ENCODE measurements around the gene SLC35F3. TPM values are rescaled to one million over a fixed set of nuclear protein-coding genes. Genes with fewer than 3 reads are reported as not detected.

SLC35F3 gene
- total RNA-seq, 1 donor from 2014 or later, result 0.49 TPM

DNA sequence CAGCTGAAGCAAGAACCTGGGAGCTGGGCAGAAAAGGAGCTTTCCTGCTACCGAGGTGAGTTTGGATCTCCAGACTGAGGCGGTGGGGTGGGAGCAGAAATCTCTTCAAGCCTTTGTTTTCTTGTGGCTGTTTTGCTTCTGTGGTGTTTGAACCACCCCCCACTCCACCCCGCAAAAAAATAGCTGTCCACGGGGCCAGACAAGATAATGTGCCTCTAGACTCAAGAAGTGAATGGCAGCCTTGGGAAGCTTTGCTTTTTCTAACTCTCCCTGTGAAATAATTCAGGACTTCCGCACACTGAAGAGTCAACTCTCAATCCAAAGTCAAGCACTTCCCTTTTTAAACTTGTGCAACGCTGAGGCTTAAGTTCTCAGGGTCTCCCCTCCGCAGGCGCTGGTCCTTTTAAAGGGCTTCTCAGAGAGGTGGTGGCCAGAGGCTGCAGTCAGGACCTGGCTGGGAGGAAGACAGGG lies 309.2 kb downstream of the SLC35F3 start:
- TF ChIP-seq CTCF (IDR thresholded peaks at IDR 0.05), result no peak
- TF ChIP-seq POLR2A (IDR thresholded peaks at IDR 0.05), result no peak
- no peak for TF ChIP-seq POLR2AphosphoS5 (IDR thresholded peaks at IDR 0.05; ENCODE audit: insufficient read depth in 1 of 2, low read depth in 1 of 2)
- Histone ChIP-seq H3K27me3 (no peaks in the 10 kb centered on the region), H3K27ac (no peak overlapping the region), H3K4me1 (peaks cover 19% of the 10 kb centered on the region), H3K9me3 (no peaks in the 10 kb centered on the region), H3K4me3 (peak overlapping the region; percentile 36 to 39), H3K36me3 (no peaks in the 10 kb centered on the region)
- intact Hi-C loops (cut with DNase I), result no loop called here
- peak in 1 of 2 donors; percentile 74 for DNase-seq (ENCODE audit: extremely low spot score in 2 of 2)

- intact Hi-C loops (cut with DNase I), result no loop called here
- H3K27ac ChIP-seq, result peak overlapping the region; percentile 49
- peaks cover 19% of the 10 kb centered on the region for H3K4me1 ChIP-seq
- H3K27me3 ChIP-seq, result no peaks in the 10 kb centered on the region
- TF ChIP-seq CTCF (IDR thresholded peaks at IDR 0.05), result no peak
- TF ChIP-seq POLR2AphosphoS5 (IDR thresholded peaks at IDR 0.05; ENCODE audit: insufficient read depth in 1 of 2, low read depth in 1 of 2), result no peak
- no peak for TF ChIP-seq POLR2A (IDR thresholded peaks at IDR 0.05)
- H3K4me3 ChIP-seq, result peak overlapping the region; percentile 36 to 39
- DNase-seq (ENCODE audit: extremely low spot score in 2 of 2), result peak in 1 of 2 donors; percentile 83
- H3K9me3 ChIP-seq, result no peaks in the 10 kb centered on the region
- no peaks in the 10 kb centered on the region for H3K36me3 ChIP-seq
Measured at GRCh38 chr1:234214129-234214910, 309.8 kb downstream of the SLC35F3 start.

DNA sequence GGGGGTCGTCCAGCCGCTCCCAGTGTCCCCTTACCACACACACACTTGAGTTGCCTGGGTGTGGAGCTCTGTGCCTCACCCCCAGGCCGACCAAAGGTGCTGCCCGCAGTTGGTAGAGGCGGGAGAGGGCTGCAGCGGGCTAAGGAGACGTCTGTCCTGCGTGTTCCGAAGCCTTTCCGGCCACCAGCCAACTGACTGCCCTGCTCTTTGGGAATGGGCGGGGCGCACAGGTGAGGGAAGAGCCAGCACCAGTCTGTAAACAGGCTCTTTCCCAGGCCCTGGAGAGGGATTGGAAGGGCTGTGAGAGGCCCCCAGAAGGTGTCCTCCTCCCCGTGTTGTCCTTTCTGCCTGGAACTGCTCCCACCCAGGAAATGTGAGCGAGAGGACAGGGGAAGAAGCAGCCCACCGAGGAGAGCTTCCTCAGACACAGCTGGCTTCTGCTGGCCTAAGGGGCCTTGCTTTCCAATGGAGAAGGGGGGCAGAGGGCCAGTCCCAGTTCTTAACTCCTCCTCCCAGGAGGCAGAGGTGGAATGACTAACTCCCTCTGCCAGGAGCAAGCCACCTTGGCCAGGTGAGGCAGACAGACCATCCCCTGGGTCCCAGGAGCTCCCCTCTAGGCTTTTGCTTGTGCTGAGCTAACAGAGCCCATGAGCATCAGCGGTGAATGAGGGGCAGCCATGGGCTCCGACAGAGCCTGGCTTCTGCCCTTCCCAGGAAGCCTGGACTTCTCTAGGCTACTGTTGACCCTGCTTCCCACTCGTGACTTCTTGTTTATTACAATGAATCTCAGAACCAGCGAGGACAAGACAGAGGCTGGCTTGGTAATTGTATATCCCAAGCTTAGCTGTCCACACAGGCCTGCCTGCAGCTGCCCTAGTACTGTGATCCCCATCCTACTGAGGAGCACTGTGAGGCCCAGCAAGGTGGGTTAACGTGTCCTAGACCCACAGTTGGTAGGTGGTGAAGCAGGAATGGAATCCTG lies 310.7 kb downstream of the SLC35F3 start:
- no peaks in the 10 kb centered on the region for H3K36me3 ChIP-seq
- no peaks in the 10 kb centered on the region for H3K9me3 ChIP-seq
- TF ChIP-seq POLR2A (IDR thresholded peaks at IDR 0.05) (no peak), POLR2AphosphoS5 (IDR thresholded peaks at IDR 0.05; ENCODE audit: insufficient read depth in 1 of 2, low read depth in 1 of 2) (no peak), CTCF (IDR thresholded peaks at IDR 0.05) (no peak)
- H3K4me1 ChIP-seq, result peaks cover 19% of the 10 kb centered on the region
- intact Hi-C loops (cut with DNase I), result no loop called here
- no peaks in the 10 kb centered on the region for H3K27me3 ChIP-seq
- H3K27ac ChIP-seq, result peak overlapping the region; percentile 49
- DNase-seq (ENCODE audit: extremely low spot score in 2 of 2), result peak in 1 of 2 donors; percentile 67
- peak overlapping the region; percentile 36 to 39 for H3K4me3 ChIP-seq

DNA sequence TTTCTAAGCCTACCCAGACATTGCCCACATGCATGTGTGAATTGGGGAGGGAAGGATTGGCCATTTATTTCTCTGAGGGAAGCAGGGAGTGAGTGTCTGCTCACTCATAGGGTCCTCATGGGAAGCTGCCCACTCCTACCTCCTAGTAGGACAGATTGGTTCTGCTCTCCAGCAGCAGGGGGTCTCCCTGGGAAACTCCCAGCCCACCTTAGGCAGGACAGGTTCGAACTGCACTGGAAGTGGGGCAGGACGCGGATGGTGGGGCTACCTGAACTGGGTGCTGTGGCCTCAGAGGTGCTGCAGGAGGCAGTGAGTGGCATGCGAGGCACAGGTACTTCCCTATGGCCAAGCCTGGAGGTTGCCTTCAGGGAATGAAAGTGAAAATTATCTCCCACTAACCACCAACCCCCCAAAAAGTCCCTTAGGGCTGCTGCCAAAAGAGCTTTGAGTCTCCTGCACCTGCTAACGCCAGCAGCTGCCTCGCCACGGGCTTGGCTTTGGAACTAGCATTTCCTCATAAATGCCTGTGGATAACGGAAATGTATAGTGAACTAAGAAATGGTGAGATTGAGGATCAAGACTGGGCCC lies 311.7 kb downstream of the SLC35F3 start:
- no peaks in the 10 kb centered on the region for H3K9me3 ChIP-seq
- peaks cover 19% of the 10 kb centered on the region for H3K4me1 ChIP-seq
- peak; percentile 54 to 81 for DNase-seq (ENCODE audit: extremely low spot score in 2 of 2)
- intact Hi-C loops (cut with DNase I), result no loop called here
- TF ChIP-seq CTCF (IDR thresholded peaks at IDR 0.05) (no peak), POLR2A (IDR thresholded peaks at IDR 0.05) (no peak), POLR2AphosphoS5 (IDR thresholded peaks at IDR 0.05; ENCODE audit: insufficient read depth in 1 of 2, low read depth in 1 of 2) (no peak)
- no peak overlapping the region for H3K27ac ChIP-seq
- H3K36me3 ChIP-seq, result no peaks in the 10 kb centered on the region
- H3K27me3 ChIP-seq, result no peaks in the 10 kb centered on the region
- no peak overlapping the region for H3K4me3 ChIP-seq
